GM18498 (cell line): ENCODE results near the gene CD177.
"Not testable (repeated sequence)": the region's sequence is repeated elsewhere in the genome, so short reads cannot be mapped to it uniquely, and the experiment has no call there.

Experiments used
- ATAC-seq: cut with Tn5 transposase; IDR thresholded peaks from one replicate; pipeline ENCODE4 v1.9.1; 2021; ENCODE audit warnings: mild to moderate bottlenecking, moderate library complexity; ENCODE audit not compliant: unreplicated experiment

The CD177 gene

GRCh38 chr19:43377624-43378023 lies 24.1 kb downstream of the CD177 start:
- not testable (repeated sequence) for ATAC-seq

DNA sequence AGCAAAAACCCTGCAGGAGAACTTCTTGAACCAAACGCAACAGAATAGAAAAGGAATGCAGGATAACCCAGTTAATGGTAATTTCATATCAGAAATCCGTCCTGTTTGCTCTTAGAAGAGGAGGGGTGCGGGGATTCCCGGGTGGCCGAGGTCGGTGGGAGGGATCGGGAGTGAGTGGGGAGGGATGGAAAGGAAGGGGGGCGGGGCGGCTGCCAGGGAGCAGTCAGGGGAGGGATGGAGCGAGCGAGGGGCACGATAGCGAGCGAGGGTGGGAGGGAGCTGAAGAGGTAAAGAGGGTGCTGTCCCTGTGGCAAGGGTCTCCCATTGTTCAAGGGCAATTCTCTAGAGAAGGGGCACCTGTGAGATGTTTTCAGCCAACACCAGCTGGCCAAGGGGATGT lies 26.5 kb downstream of the CD177 start:
- ATAC-seq, result no peak

- ATAC-seq, result no peak
Observed at GRCh38 chr19:43380771-43381386, 27.4 kb downstream of the CD177 start.

DNA sequence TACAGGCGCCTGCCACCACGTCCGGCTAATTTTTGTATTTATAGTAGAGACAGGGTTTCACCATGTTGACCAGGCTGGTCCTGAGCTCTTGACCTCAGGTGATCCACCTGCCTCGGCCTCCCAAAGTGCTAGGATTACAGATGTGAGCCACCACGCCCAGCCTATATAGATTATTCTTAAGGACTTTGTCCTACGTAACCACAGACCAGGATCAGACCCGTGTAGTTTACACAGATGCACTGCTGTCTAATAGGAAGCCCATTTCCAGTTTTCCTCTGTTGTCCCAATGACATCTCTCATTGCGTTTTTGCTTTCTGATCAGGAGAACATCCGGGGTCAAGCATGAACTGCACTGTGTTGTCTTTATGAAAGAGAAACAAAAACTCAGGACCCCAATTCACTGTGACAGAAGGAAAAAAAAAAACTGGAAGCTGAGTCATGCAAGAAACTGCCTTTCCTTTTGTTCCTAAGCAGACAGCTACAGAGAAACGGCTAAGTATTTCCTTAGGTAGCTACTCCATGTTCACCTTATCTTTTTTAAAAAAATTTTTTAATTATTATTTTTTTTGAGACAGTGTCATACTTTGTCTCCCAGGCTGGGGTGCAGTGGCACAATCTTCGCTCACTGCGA lies 29.2 kb downstream of the CD177 start:
- not testable (repeated sequence) for ATAC-seq

DNA sequence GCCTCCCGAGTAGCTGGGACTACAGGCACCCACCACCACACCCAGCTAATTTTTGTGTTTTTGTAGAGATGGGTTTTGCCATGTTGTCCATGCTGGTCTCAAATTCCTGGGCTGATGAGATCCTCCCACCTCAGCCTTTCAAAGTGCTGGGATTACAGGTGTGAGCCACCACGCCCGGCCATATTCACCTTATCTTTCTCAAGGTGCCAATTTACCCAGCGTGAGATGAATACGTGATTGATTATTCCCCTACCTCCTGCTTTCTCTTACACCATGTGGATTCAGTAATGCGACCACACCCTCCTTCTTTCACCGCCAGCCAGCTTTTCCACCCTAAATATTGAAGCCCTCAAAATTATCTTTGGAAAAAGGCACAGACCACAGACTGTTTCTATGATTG lies 29.8 kb downstream of the CD177 start:
- not testable (repeated sequence) for ATAC-seq

DNA sequence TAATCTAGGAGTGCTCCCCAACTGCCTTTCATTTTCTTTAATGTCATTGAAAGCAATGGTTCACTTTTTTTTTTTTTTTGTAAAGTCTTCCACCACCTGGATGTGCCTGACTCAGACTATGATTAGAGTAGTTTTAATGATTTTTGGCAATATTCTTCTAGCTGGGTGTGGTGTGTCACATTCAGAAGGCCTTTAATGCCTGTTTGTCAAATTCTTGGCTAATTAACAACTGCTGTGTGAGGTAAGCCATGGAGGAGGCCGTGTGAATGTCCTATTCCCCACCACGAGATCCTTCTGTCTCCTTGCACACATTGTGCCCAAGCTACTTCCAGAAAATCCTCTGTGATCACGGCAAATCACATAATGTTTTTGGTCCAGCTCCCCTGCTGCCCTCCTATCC lies 30.3 kb downstream of the CD177 start:
- ATAC-seq, result not testable (repeated sequence)

DNA sequence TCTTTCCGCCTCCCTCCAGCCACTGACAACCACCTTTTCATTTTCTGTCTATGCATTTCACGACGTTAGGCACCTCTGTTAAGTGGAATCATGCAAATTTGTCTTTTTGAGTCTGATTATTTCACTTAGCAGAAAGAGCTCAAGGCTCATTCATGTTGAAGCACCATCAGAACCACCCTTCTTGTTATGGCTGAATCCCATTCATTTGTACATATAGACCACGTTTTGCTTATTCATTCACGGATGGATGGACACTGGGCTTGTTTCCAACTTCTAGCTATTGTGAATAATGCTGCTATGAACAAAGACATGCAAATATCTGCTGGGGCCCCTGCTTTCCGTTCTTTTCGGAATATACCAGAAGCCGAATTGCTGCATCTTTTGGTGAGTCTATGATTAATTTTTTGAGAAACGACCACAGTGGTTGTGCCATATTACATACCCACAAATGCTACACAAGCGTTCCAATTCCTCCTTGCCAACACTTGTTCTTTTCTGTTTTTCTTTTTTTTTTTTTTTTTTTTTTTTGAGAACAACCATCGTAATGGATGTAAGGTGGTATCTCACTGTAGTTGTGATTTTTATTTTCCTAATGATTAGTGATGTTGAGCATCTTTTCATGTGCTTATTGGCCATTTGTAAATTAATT lies 37.5 kb downstream of the CD177 start:
- ATAC-seq, result not testable (repeated sequence)

DNA sequence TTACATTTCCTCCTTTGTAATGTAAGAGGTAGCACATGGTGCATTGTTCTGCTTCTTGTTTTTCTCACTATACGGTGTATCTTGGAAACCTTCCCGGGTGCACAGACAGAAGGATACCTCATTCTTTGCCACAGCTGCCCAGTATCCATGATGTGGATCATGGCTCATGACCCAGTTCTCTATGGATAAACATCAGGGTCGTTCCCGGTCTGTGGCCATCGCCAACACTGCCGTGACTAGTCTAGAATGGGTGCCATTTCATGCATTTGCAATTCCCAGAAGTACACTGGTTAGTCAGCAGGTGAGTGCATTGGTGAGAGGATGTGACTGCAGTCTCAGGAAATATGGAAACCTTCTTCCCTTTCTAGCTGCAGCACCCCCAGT lies 38.1 kb downstream of the CD177 start:
- ATAC-seq, result not testable (repeated sequence)

- not testable (repeated sequence) for ATAC-seq
Observed at GRCh38 chr19:43393501-43393900, 40.0 kb downstream of the CD177 start.

- ATAC-seq, result no peak
Observed at GRCh38 chr19:43395561-43395960, 42.1 kb downstream of the CD177 start.

GRCh38 chr19:43406297-43406696 lies 52.8 kb downstream of the CD177 start:
- no peak for ATAC-seq

- ATAC-seq, result no peak
Observed at GRCh38 chr19:43407416-43408005, 54.0 kb downstream of the CD177 start.

GRCh38 chr19:43408043-43408442 lies 54.6 kb downstream of the CD177 start:
- no peak for ATAC-seq

GRCh38 chr19:43409415-43409814 lies 55.9 kb downstream of the CD177 start:
- ATAC-seq, result no peak

DNA sequence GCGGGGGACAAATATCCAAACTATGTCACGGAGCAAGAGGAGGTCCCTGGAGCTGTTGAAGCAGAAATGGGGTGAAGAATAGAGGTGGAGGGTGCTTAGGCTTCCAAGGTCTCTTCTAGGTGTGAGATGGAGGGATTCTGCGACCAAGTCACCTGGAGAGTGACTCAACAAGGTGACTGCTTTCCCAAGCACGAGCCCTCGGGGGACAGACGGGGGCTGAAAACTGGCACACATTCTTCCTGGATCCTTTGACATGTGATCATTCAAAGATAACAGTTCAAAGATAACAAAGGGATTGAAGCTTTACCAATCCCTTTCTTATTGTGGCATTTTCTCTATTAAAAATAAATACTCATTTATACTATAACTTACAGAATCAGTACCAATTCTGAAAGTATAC lies 59.0 kb downstream of the CD177 start:
- ATAC-seq, result no peak
